WI38 (cell line): Measurements from ENCODE around the gene CXADR.
A peak's percentile ranks its signal among the peaks of the same experiment; 100 is the strongest.

Experiments used
- H3K4me3 ChIP-seq: 2 replicates; pipeline ENCODE4 v1.5.1; 2011; ENCODE audit warnings: low read depth, mild to moderate bottlenecking, control low read depth, low read length
- TF ChIP-seq, protein P1 (sequence below): IDR thresholded peaks from 2 replicates; pipeline ENCODE4 v1.5.1; 2012; ENCODE audit warnings: low read depth, mild to moderate bottlenecking, control low read depth, low read length

Gene CXADR

DNA sequence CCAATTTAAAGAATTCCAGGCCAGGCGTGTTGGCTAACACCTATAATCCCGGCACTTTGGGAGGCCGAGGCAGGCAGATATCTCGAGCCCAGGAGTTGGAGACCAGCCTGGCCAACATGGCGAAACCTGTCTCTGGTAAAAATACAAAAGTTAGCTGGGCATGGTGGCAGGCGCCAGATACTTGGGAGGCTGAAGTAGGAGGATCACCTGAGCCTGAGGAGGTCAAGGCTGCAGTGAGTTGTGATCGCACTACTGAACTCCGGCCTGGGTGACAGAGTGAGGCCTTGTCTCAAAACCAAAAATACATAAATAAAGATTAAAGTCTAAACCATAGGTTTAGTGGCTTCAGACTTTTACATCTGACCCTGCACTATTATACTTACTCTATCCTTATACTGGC is 67.5 kb downstream of the CXADR start:
- TF ChIP-seq, protein P1, sequence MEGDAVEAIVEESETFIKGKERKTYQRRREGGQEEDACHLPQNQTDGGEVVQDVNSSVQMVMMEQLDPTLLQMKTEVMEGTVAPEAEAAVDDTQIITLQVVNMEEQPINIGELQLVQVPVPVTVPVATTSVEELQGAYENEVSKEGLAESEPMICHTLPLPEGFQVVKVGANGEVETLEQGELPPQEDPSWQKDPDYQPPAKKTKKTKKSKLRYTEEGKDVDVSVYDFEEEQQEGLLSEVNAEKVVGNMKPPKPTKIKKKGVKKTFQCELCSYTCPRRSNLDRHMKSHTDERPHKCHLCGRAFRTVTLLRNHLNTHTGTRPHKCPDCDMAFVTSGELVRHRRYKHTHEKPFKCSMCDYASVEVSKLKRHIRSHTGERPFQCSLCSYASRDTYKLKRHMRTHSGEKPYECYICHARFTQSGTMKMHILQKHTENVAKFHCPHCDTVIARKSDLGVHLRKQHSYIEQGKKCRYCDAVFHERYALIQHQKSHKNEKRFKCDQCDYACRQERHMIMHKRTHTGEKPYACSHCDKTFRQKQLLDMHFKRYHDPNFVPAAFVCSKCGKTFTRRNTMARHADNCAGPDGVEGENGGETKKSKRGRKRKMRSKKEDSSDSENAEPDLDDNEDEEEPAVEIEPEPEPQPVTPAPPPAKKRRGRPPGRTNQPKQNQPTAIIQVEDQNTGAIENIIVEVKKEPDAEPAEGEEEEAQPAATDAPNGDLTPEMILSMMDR, result no peak
- no peak overlapping the region for H3K4me3 ChIP-seq

DNA sequence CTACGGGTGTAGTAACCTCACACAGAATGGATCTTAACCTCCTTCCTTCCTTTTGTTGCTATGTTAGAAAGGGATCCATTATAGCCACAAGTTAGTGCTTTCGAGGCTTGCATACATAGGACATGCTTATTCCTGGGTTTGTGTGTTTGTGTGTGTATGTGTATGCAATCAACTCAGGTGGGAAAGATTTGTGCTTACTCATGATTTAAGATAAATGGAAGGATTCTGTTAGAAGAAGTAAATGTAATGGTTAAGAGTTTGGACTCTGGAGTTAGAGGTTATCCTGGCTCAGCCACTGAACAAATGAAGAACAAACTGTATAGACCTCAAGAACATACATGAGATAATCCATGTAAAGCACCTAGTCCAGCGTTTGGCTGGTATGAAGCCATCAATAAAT is 71.1 kb downstream of the CXADR start:
- TF ChIP-seq, protein P1, result no peak
- no peak overlapping the region for H3K4me3 ChIP-seq

- TF ChIP-seq, protein P1, result 0 out of 2 replicates have a peak, but pooled peaks have one; percentile 17
- no peak overlapping the region for H3K4me3 ChIP-seq
These were observed 73.1 kb downstream of the CXADR start for GRCh38 chr21:17585875-17586450.

DNA sequence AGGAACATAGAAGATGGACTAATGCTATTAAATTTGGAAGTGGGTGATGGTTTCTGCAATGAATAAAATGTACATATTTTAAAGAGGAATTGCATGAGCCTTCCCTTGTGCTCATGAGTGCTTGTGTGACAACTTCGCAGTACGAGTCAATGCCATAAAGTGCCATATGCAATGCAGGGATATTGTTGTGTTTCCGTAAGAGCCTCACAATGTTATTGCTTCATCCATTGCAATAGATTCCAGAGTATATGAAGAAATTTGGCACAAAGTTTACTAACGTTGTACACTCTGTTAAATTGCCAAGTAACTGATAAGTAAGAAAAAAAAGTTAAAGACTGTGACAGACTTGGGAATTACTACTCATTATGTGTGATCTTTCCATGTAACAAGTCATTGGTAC is 77.6 kb downstream of the CXADR start:
- TF ChIP-seq, protein P1, result no peak
- no peak overlapping the region for H3K4me3 ChIP-seq

- TF ChIP-seq, protein P1, result no peak
These were observed 84.8 kb downstream of the CXADR start for GRCh38 chr21:17597680-17598079.

DNA sequence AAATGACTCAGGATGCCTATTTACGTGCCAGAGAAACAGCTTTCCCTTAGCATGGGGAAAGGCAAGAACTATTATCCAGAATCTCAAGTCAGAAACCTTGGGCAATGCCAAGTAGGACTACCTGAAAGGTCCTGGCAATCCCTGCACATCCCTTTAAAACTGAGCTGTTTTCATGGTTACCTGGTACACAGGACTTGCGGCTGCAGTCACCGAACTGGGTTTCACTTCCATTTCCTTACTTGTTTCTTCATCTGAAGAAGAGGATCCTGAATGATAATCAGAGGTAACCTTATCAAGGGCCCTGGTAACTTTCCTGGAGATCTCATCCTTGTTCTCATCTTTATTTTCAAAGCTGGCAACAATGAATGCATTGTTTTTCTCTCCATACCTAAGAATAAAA is 85.6 kb downstream of the CXADR start:
- no peak overlapping the region for H3K4me3 ChIP-seq
- TF ChIP-seq, protein P1, result no peak

More at GRCh38 chr21:17597680-17598079, 84.8 kb downstream of the CXADR start:
- no peak overlapping the region for H3K4me3 ChIP-seq

DNA sequence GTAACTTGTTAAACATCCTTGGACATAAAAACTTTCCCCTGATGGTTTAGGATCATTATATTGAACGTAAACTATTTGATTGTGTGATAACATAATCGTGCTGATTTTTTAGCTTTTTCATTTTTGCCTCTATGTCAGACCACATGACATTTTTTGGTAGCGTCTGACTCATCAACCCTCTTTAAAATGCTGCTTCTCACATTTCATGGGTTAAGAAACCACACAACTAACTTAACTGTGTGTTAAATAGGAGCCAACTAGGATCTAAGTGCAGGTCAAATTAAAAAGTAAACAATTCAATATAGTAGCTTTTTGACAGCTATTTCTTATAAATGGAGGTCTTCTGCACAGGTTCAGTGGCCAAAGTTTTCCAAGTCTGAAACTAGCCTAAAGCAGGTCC is 90.0 kb downstream of the CXADR start:
- no peak overlapping the region for H3K4me3 ChIP-seq
- TF ChIP-seq, protein P1, result no peak
